HG02973 (cell line): ENCODE results near the gene POM121.
"Not testable (repeated sequence)": the region's sequence is repeated elsewhere in the genome, so short reads cannot be mapped to it uniquely, and the experiment has no call there.

Experiments used
- ATAC-seq: cut with Tn5 transposase; IDR thresholded peaks from one replicate; pipeline ENCODE4 v1.9.1; 2021; ENCODE audit warnings: moderate library complexity; ENCODE audit not compliant: unreplicated experiment

The POM121 gene

DNA sequence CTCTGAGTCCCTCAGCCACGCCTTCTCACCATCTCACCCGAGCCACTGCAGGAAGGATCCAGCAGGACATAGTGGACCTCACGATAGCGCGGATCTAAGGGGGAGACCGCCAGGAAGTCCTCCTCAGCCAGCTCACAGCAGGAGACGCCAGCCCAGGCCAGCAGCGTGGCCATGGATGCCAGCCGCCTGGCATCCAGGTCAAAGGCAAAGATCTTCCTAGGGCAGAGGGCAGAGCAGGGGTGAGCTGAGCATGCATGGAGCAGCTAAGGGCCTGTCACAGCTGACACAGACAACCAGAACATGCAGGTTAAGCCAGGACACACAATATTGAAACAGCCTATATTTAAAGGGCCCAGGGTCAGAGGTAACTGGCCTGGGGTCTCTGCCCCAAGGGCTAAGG lies 24.4 kb downstream of the POM121 start:
- ATAC-seq: not testable (repeated sequence)

GRCh38 chr7:72949686-72950085 lies 24.8 kb downstream of the POM121 start:
- not testable (repeated sequence) for ATAC-seq

GRCh38 chr7:72950432-72950831 lies 25.5 kb downstream of the POM121 start:
- not testable (repeated sequence) for ATAC-seq

DNA sequence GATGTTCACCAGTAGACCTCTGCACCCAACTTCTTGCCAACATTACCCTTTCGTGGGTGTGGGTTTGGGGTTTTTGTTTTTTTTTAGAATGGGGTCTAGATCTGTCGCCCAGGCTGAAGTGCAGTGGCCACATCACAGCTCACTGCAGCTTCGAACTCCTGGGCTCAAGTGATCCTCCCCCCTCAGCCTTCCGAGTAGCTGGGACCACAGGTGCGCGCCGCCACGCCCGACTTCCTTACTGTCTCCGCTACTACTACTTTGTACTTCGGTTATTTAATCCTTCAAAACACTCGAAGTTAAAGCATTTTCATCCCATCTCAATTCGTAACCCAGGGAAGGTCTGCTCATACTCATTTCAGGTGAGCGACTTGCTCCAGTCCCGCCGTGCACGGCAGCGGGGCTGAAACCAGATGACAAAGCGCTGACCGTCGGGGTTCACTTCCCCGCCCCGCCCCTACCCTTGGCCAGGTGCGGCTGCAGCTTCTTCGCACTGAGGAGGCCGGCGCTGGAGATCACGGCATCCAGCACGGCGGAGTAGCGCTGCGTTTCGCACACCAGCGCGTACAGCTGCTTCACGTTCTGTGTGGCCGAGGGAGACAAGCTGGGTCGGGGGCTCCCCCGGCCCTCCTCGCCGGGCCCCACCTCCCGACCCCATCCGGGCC lies 29.1 kb downstream of the POM121 start:
- peak; percentile 50 for ATAC-seq

GRCh38 chr7:72954563-72955198 lies 29.8 kb downstream of the POM121 start:
- peak; percentile 83 for ATAC-seq

DNA sequence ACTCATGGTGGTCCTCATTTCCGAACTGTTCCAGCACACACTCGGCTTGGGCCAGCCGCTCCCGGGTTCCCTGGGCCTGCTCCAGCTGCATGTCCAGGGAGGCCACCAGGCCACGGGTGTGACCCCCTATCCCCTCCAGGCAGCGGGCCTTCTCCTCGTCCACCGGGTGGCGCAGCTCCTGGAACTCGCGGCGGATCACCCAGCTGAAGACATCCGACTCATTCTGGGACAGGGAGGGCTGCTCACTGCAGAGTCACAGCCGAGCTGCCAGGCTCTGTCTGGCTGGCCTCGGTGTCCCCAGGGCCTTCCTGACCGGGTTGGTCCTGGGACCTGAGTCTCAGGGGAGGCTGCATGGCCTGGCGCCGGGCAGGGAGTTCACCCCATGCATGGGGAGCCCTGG lies 35.1 kb downstream of the POM121 start:
- not testable (repeated sequence) for ATAC-seq

GRCh38 chr7:72960626-72961345 lies 35.9 kb downstream of the POM121 start:
- ATAC-seq: not testable (repeated sequence)

DNA sequence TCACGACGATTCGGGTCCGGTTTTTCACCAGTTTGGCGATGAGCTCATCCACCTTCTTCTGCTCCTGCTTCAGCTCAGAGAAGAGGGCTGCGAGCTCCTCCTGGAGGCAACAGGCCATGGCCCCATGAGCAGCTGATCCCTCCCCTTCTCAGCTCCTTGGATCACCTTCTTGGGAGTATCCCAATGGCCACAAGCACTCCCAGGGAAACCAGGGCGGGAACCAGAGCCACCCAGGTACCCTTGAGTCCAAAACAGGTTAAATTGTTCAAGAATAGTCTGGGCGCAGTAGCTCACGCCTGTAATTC lies 36.4 kb downstream of the POM121 start:
- not testable (repeated sequence) for ATAC-seq

- not testable (repeated sequence) for ATAC-seq
These were observed 38.2 kb downstream of the POM121 start for GRCh38 chr7:72963056-72963455.

DNA sequence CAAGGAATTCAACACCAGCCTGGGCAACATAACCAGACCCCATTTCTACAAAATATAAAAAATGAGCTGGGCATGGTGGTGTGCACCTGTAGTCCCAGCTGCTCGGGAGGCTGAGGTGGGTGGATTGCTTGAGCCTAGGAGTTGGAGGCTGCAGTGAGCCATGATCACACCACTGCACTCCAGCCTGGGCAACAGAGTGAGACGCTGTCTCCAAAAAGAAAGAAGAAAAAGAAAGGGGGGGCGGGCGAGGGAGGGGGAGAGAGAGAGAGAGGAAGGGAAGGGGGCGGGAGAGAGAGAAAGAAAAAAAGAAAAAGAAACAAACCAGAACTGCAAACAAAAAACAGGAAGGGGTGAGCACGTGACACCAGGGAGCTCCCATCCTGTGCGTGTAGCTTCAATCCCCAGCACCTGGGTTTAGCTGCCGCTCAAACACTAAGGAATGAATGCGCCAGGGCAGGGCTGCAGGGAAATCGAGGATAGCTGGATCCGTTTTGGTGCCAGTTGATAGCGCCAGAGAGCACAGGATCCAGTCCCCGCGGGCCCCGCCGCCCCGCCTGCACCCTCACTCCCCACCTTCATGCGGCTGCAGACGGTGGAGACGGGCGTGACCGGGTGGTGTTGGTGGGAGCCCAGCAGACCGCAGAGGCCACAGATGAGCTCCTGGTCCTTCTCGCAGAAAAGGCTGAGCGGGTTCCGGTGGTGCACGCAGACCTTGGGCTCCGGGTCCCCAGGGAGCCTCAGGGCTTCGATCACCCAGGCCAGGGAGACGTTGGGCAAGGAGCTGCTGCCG lies 40.5 kb downstream of the POM121 start:
- ATAC-seq: peak; percentile 61

DNA sequence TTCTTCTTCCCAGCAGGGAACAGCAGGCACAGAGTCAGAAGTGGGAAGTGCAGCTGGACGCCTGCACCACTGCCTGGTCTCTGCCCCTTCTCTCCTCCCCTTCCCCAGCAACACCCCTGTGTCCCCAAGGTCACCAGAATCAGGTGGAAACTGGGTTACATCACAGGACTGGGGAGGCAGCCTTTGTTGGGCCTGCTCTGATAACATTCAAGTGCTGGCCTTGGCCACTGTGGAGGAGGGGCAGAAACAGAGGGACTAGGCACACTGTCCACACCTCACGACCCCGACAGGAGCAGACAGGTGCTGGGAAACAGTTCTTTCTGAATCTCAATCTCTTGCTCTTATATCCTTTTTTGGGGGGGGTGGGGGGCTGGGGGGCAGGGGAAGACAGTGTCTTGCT lies 42.0 kb downstream of the POM121 start:
- ATAC-seq: not testable (repeated sequence)

DNA sequence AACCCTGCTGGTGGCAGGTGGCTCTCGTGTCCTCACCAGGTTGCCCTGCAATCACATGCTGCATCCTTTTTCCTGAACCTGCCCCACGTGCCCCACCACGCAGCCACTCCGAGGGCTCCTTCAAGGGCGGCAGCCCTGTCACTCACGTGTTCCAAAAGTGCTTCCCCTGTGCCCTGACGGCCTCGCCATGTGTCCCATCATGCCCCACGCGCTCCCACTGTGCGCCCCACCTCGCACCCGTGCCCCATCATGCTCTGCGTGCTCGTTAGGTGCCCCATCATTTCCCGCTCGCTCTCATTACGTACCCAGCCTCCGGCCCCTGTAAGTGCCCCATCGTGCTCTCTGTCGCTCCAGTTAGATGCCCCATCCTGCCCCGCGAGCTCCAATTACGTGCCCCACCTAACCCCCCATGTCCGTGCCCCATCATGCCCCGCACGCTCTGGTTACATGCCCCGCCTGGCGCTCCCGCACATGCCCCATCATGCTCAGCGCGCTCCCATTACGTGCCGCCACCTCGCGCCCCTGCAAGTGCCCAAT lies 44.2 kb downstream of the POM121 start, which contains the start of gene TRIM74:
Gene TRIM74 (minus strand): TSS at position 487 of the 537 bp plus-strand sequence. CDS start 3,309 bp downstream, outside the sequence.
- not testable (repeated sequence) for ATAC-seq

- not testable (repeated sequence) for ATAC-seq
These were observed 44.8 kb downstream of the POM121 start for GRCh38 chr7:72969688-72970087.

- ATAC-seq: not testable (repeated sequence)
These were observed 46.6 kb downstream of the POM121 start for GRCh38 chr7:72971505-72971904.

GRCh38 chr7:72974781-72975180 lies 49.9 kb downstream of the POM121 start:
- not testable (repeated sequence) for ATAC-seq

GRCh38 chr7:72975656-72976286 lies 50.9 kb downstream of the POM121 start:
- not testable (repeated sequence) for ATAC-seq

DNA sequence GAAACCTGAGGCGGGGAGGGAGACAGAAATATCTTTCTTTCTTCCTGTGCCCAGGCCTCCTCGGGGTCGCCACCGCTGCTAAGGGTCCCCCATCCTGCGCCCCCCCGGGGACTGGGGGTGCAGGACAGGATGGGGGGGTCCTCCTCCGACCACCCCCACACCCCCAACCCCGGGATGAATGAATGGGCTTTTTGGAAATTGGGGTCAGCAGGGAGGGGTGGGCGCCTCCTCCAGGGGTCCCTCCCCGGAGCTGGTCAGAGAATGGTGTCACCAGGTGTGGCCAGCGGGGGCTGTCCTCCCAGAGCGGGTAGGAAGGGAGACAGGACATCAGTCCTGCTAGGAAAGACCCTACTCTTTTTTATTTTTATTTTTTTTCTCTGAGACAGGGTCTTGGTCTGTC lies 51.5 kb downstream of the POM121 start:
- not testable (repeated sequence) for ATAC-seq

GRCh38 chr7:72980382-72980781 lies 55.5 kb downstream of the POM121 start:
- not testable (repeated sequence) for ATAC-seq

GRCh38 chr7:72982084-72982483 lies 57.2 kb downstream of the POM121 start:
- not testable (repeated sequence) for ATAC-seq
